Duodenal mucosa (tissue), 2 donors: Measurements from ENCODE around the gene IL5.
A peak's percentile ranks its signal among the peaks of the same experiment; 100 is the strongest.
"Not testable (repeated sequence)": the region's sequence is repeated elsewhere in the genome, so short reads cannot be mapped to it uniquely, and the experiment has no call there.

Source experiments
- H3K27ac ChIP-seq: one replicate; pipeline ENCODE4 v1.7.0; 2013; ENCODE audit warnings: low read depth, low read length
- H3K27me3 ChIP-seq, 2 donors: one replicate each; pipeline ENCODE4 v1.7.0; 2013; ENCODE audit warnings: low read length in 2 of 2, control low read depth in 1 of 2; ENCODE audit not compliant: insufficient read depth in 2 of 2, control insufficient read depth in 1 of 2
- H3K36me3 ChIP-seq, 2 donors: one replicate each; pipeline ENCODE4 v1.7.0; 2013; ENCODE audit warnings: low read length in 2 of 2, control low read depth in 1 of 2; ENCODE audit not compliant: insufficient read depth in 2 of 2, control insufficient read depth in 1 of 2
- H3K4me1 ChIP-seq, 2 donors: one replicate each; pipeline ENCODE4 v1.7.0; 2013; ENCODE audit warnings: low read length in 2 of 2, control low read depth in 1 of 2; ENCODE audit not compliant: insufficient read depth in 2 of 2, control insufficient read depth in 1 of 2
- H3K4me3 ChIP-seq, 2 donors: one replicate each; pipeline ENCODE4 v1.7.0; 2013; ENCODE audit warnings: low read length in 2 of 2, low read depth in 1 of 2
- H3K9ac ChIP-seq, 2 donors: one replicate each; pipeline ENCODE4 v1.7.0; 2013; ENCODE audit warnings: low read length in 2 of 2, low read depth in 1 of 2
- H3K9me3 ChIP-seq, 2 donors: one replicate each; pipeline ENCODE4 v1.7.0; 2013; ENCODE audit warnings: low read length in 2 of 2, control low read depth in 1 of 2; ENCODE audit not compliant: control insufficient read depth in 1 of 2

Gene IL5

GRCh38 chr5:132539716-132540115 is 3.6 kb downstream of the IL5 start:
- Histone ChIP-seq H3K9me3 (no peaks in the 10 kb centered on the region), H3K36me3 (no peaks in the 10 kb centered on the region), H3K27me3 (no peaks in the 10 kb centered on the region), H3K9ac (no peak overlapping the region), H3K27ac (no peak overlapping the region), H3K4me1 (no peaks in the 10 kb centered on the region), H3K4me3 (no peak overlapping the region)

GRCh38 chr5:132530946-132531345 is 12.4 kb downstream of the IL5 start:
- H3K9ac ChIP-seq = no peak overlapping the region
- peaks cover 0 to 13% of the 10 kb centered on the region in 2 donors for H3K4me1 ChIP-seq
- H3K36me3 ChIP-seq = no peaks in the 10 kb centered on the region
- H3K27me3 ChIP-seq = no peaks in the 10 kb centered on the region
- no peak overlapping the region for H3K4me3 ChIP-seq
- H3K9me3 ChIP-seq = no peaks in the 10 kb centered on the region
- H3K27ac ChIP-seq = no peak overlapping the region

- no peak overlapping the region for H3K4me3 ChIP-seq
- no peak overlapping the region for H3K9ac ChIP-seq
- no peaks in the 10 kb centered on the region for H3K9me3 ChIP-seq
- peaks cover 0 to 13% of the 10 kb centered on the region in 2 donors for H3K4me1 ChIP-seq
- no peaks in the 10 kb centered on the region for H3K27me3 ChIP-seq
- no peaks in the 10 kb centered on the region for H3K36me3 ChIP-seq
- H3K27ac ChIP-seq = no peak overlapping the region
These were observed 14.3 kb downstream of the IL5 start for GRCh38 chr5:132528866-132529634.

GRCh38 chr5:132528021-132528420 is 15.3 kb downstream of the IL5 start:
- H3K27ac ChIP-seq = no peak overlapping the region
- no peak overlapping the region for H3K9ac ChIP-seq
- H3K4me3 ChIP-seq = no peak overlapping the region
- H3K9me3 ChIP-seq = no peaks in the 10 kb centered on the region
- H3K27me3 ChIP-seq = no peaks in the 10 kb centered on the region
- no peaks in the 10 kb centered on the region for H3K36me3 ChIP-seq
- H3K4me1 ChIP-seq = peaks cover 0 to 13% of the 10 kb centered on the region in 2 donors

- Histone ChIP-seq H3K4me1 (peaks cover 0 to 13% of the 10 kb centered on the region in 2 donors), H3K4me3 (no peak overlapping the region), H3K27ac (no peak overlapping the region), H3K27me3 (no peaks in the 10 kb centered on the region), H3K9me3 (no peaks in the 10 kb centered on the region), H3K9ac (no peak overlapping the region), H3K36me3 (no peaks in the 10 kb centered on the region)
These were observed 16.3 kb downstream of the IL5 start for GRCh38 chr5:132526974-132527564.

- Histone ChIP-seq H3K27ac (no peak overlapping the region), H3K36me3 (no peaks in the 10 kb centered on the region), H3K4me1 (peaks cover 0 to 13% of the 10 kb centered on the region in 2 donors), H3K9me3 (no peaks in the 10 kb centered on the region), H3K9ac (peak overlapping the region in 1 of 2 donors; percentile 51), H3K27me3 (no peaks in the 10 kb centered on the region), H3K4me3 (peak overlapping the region in 1 of 2 donors; percentile 55)
These were observed 16.9 kb downstream of the IL5 start for GRCh38 chr5:132526290-132526973.

- H3K9me3 ChIP-seq = no peaks in the 10 kb centered on the region
- no peaks in the 10 kb centered on the region for H3K27me3 ChIP-seq
- peaks cover 0 to 13% of the 10 kb centered on the region in 2 donors for H3K4me1 ChIP-seq
- no peak overlapping the region for H3K9ac ChIP-seq
- H3K4me3 ChIP-seq = no peak overlapping the region
- H3K36me3 ChIP-seq = no peaks in the 10 kb centered on the region
- H3K27ac ChIP-seq = no peak overlapping the region
These were observed 18.0 kb downstream of the IL5 start for GRCh38 chr5:132525299-132525724.

- H3K4me1 ChIP-seq = peaks cover 0 to 13% of the 10 kb centered on the region in 2 donors
- not testable (repeated sequence) for H3K27me3 ChIP-seq, H3K9me3 ChIP-seq, H3K27ac ChIP-seq, H3K9ac ChIP-seq, H3K36me3 ChIP-seq, H3K4me3 ChIP-seq
These were observed 18.4 kb downstream of the IL5 start for GRCh38 chr5:132524877-132525276.

GRCh38 chr5:132522067-132522466 is 21.3 kb downstream of the IL5 start:
- not testable (repeated sequence) for H3K27me3 ChIP-seq, H3K27ac ChIP-seq, H3K9me3 ChIP-seq, H3K36me3 ChIP-seq, H3K9ac ChIP-seq, H3K4me3 ChIP-seq
- peaks cover 0 to 10% of the 10 kb centered on the region in 2 donors for H3K4me1 ChIP-seq

- not testable (repeated sequence) for H3K36me3 ChIP-seq, H3K9me3 ChIP-seq, H3K9ac ChIP-seq, H3K4me3 ChIP-seq, H3K4me1 ChIP-seq, H3K27me3 ChIP-seq, H3K27ac ChIP-seq
These were observed 29.5 kb downstream of the IL5 start for GRCh38 chr5:132513618-132514336.
